ENCODE measurements around the gene NUDT5. TPM values are rescaled to one million over a fixed set of nuclear protein-coding genes. Genes with fewer than 3 reads are reported as not detected.

NUDT5 gene
- total and polyA plus RNA-seq, 2 of the 13 experiments (the other 11 are each of a cell fraction or from before 2014, with no cell fraction given), result 79.6 to 134 TPM

- peak; percentile 60 for TF ChIP-seq ZNF687 (CRISPR knock-in tag; IDR thresholded peaks at IDR 0.05)
- no peak for TF ChIP-seq THYN1 (CRISPR knock-in tag; IDR thresholded peaks at IDR 0.05; ENCODE audit: borderline replicate concordance, low read depth)
- TF ChIP-seq TBX2 (CRISPR knock-in tag; IDR thresholded peaks at IDR 0.05; ENCODE audit: borderline replicate concordance), result 0 out of 2 replicates have a peak, but pooled peaks have one; percentile 14
- peak; percentile 59; the same call in 1 of the 2 replicates for TF ChIP-seq ZNF644 (CRISPR knock-in tag; IDR thresholded peaks at IDR 0.05; ENCODE audit: low read depth)
- TF ChIP-seq SP4 (CRISPR knock-in tag; IDR thresholded peaks at IDR 0.05), result no peak
- peak; percentile 36; the same call in 1 of the 2 replicates for TF ChIP-seq SOX5 (CRISPR knock-in tag; IDR thresholded peaks at IDR 0.05; ENCODE audit: borderline replicate concordance)
- TF ChIP-seq MEF2D (CRISPR knock-in tag; IDR thresholded peaks at IDR 0.05), result peak; percentile 62; the same call in 1 of the 2 replicates
- TF ChIP-seq KLF6 (CRISPR knock-in tag; IDR thresholded peaks at IDR 0.05), result no peak
- no peak for TF ChIP-seq U2AF1 (optimal IDR thresholded peaks at IDR 0.05; ENCODE audit: low read depth, low read length)
- no peak for TF ChIP-seq ZSCAN5A (CRISPR knock-in tag; IDR thresholded peaks at IDR 0.05; ENCODE audit: borderline replicate concordance)
- peak; percentile 50; the same call in 1 of the 2 replicates for TF ChIP-seq FOSL2 (CRISPR knock-in tag; IDR thresholded peaks at IDR 0.05)
- peak; percentile 49; the same call in 1 of the 2 replicates for TF ChIP-seq TARDBP (CRISPR knock-in tag; IDR thresholded peaks at IDR 0.05)
- peak; percentile 20; the same call in 1 of the 2 replicates for TF ChIP-seq FOXP4 (CRISPR knock-in tag; IDR thresholded peaks at IDR 0.05)
- peak; percentile 87 for TF ChIP-seq GATAD2A (CRISPR knock-in tag; IDR thresholded peaks at IDR 0.05)
- TF ChIP-seq ZHX1 (CRISPR knock-in tag; IDR thresholded peaks at IDR 0.05; ENCODE audit: low read depth), result no peak
- TF ChIP-seq ETV5 (CRISPR knock-in tag; IDR thresholded peaks at IDR 0.05; ENCODE audit: borderline replicate concordance), result no peak
- TF ChIP-seq ASH2L (IDR thresholded peaks at IDR 0.05; ENCODE audit: insufficient read length, low read depth, low read length), result no peak
- peak; percentile 93 for TF ChIP-seq CEBPG (CRISPR knock-in tag; IDR thresholded peaks at IDR 0.05)
- TF ChIP-seq RAD21 (CRISPR knock-in tag; IDR thresholded peaks at IDR 0.05), result no peak
- TF ChIP-seq SP5 (CRISPR knock-in tag; IDR thresholded peaks at IDR 0.05; ENCODE audit: borderline replicate concordance, low read depth), result peak; percentile 58; the same call in 1 of the 2 replicates
- peak; percentile 36; the same call in 1 of the 2 replicates for TF ChIP-seq CREM (IDR thresholded peaks at IDR 0.05)
- TF ChIP-seq CREM (CRISPR knock-in tag; IDR thresholded peaks at IDR 0.05), result no peak
Observed at GRCh38 chr10:12238821-12239220, 43.1 kb upstream of the NUDT5 start (continued).

Measured in HepG2 (cell line).